Caki2 (cell line): ENCODE measurements around the gene PIKFYVE. TPM values are rescaled to one million over a fixed set of nuclear protein-coding genes. Genes with fewer than 3 reads are reported as not detected.

ENCODE experiments used
- DNase-seq: peaks from one replicate; pipeline ENCODE4 v3.0.0-alpha.2; 2015; ENCODE audit warnings: low read depth
- in situ Hi-C: cut with HindIII; loops from 2 replicates; pipeline ENCODE4 v1.10.0; 2016; ENCODE audit warnings: low sequenced_read_pairs, low pct_unique_long_range_greater_than_20kb, mixed read lengths
- total RNA-seq: library from RNA; depleted of rRNA; stranded (reverse); fragments of >200 nt; shearing (Covaris generic); gene quantifications from 2 replicates; pipeline ENCODE4 v1.2.3, GENCODE V29; 2014; ENCODE audit warnings: low replicate concordance

Gene PIKFYVE
- total RNA-seq, 1 experiment from 2014 or later, result 7.4 TPM

- DNase-seq, result no peak
- in situ Hi-C loops, result no loop called here
Measured at GRCh38 chr2:208294482-208295024, 28.5 kb downstream of the PIKFYVE start.

- no peak for DNase-seq
- in situ Hi-C loops, result no loop called here
Measured at GRCh38 chr2:208295834-208296233, 29.8 kb downstream of the PIKFYVE start.

GRCh38 chr2:208296610-208297009 lies 30.6 kb downstream of the PIKFYVE start:
- no peak for DNase-seq
- in situ Hi-C loops, result no loop called here

- no peak for DNase-seq
- in situ Hi-C loops, result no loop called here
Measured at GRCh38 chr2:208297961-208298360, 31.9 kb downstream of the PIKFYVE start.

GRCh38 chr2:208300847-208301618 lies 35.0 kb downstream of the PIKFYVE start:
- DNase-seq, result no peak
- in situ Hi-C loops, result no loop called here

GRCh38 chr2:208304157-208304556 lies 38.1 kb downstream of the PIKFYVE start:
- DNase-seq, result no peak
- in situ Hi-C loops, result no loop called here

- DNase-seq, result no peak
- in situ Hi-C loops, result no loop called here
Measured at GRCh38 chr2:208304695-208305094, 38.6 kb downstream of the PIKFYVE start.

- in situ Hi-C loops, result no loop called here
- no peak for DNase-seq
Measured at GRCh38 chr2:208306291-208306690, 40.2 kb downstream of the PIKFYVE start.

GRCh38 chr2:208311321-208311720 lies 45.3 kb downstream of the PIKFYVE start:
- in situ Hi-C loops, result no loop called here
- DNase-seq, result no peak

- in situ Hi-C loops, result no loop called here
- no peak for DNase-seq
Measured at GRCh38 chr2:208311954-208312353, 45.9 kb downstream of the PIKFYVE start.

GRCh38 chr2:208315081-208315788 lies 49.2 kb downstream of the PIKFYVE start:
- in situ Hi-C loops, result no loop called here
- DNase-seq, result peak; percentile 15

- DNase-seq, result no peak
- in situ Hi-C loops, result no loop called here
Measured at GRCh38 chr2:208318127-208318526, 52.1 kb downstream of the PIKFYVE start.

GRCh38 chr2:208319391-208319790 lies 53.3 kb downstream of the PIKFYVE start:
- in situ Hi-C loops, result no loop called here
- DNase-seq, result no peak

GRCh38 chr2:208320686-208321085 lies 54.6 kb downstream of the PIKFYVE start:
- no peak for DNase-seq
- in situ Hi-C loops, result no loop called here

- no peak for DNase-seq
- in situ Hi-C loops, result no loop called here
Measured at GRCh38 chr2:208326016-208326415, 60.0 kb downstream of the PIKFYVE start.

- DNase-seq, result no peak
- in situ Hi-C loops, result no loop called here
Measured at GRCh38 chr2:208329485-208329884, 63.4 kb downstream of the PIKFYVE start.

GRCh38 chr2:208334230-208334629 lies 68.2 kb downstream of the PIKFYVE start:
- in situ Hi-C loops, result no loop called here
- DNase-seq, result no peak

- DNase-seq, result no peak
- in situ Hi-C loops, result no loop called here
Measured at GRCh38 chr2:208346756-208347155, 80.7 kb downstream of the PIKFYVE start.

- no peak for DNase-seq
- in situ Hi-C loops, result no loop called here
Measured at GRCh38 chr2:208350610-208351009, 84.6 kb downstream of the PIKFYVE start.
